GM12891 (cell line): Measurements from ENCODE around the gene RERE.

Source experiments
- DNase-seq: peaks from one replicate; pipeline ENCODE4 v3.0.0; 2011; ENCODE audit warnings: low spot score; ENCODE audit not compliant: insufficient read length
- FAIRE-seq: peaks from 2 replicates; lab custom pipeline; 2011; peaks lifted over from hg19 to GRCh38; lab: Jason Lieb, UNC
- PAX5 ChIP-seq: IDR thresholded peaks from 2 replicates; pipeline ENCODE4 v1.6.1; 2011; ENCODE audit warnings: low read length, moderate library complexity, mild to moderate bottlenecking; ENCODE audit not compliant: insufficient read depth, severe bottlenecking
- POLR2A ChIP-seq: IDR thresholded peaks from 2 replicates; pipeline ENCODE4 v1.6.1; 2011; ENCODE audit warnings: low read depth, low read length, control low read depth
- POLR2AphosphoS5 ChIP-seq: IDR thresholded peaks from 2 replicates; pipeline ENCODE4 v1.6.1; 2011; ENCODE audit warnings: low read depth, low read length, control low read depth
- POU2F2 ChIP-seq: IDR thresholded peaks from 2 replicates; pipeline ENCODE4 v1.6.1; 2011; ENCODE audit warnings: low read depth, mild to moderate bottlenecking, control low read depth, low read length, moderate library complexity
- SPI1 ChIP-seq: IDR thresholded peaks from 2 replicates; pipeline ENCODE4 v1.6.1; 2011; ENCODE audit warnings: low read depth, low read length, control low read depth
- TAF1 ChIP-seq: IDR thresholded peaks from 2 replicates; pipeline ENCODE4 v1.6.1; 2011; ENCODE audit warnings: low read depth, low read length, control low read depth

RERE gene

GRCh38 chr1:8671306-8671917, 146.0 kb downstream of the RERE start:
- TF ChIP-seq TAF1 (no peak), POLR2AphosphoS5 (no peak), POU2F2 (no peak), PAX5 (no peak), SPI1 (no peak), POLR2A (no peak)
- no peak for DNase-seq
- no peak for FAIRE-seq

GRCh38 chr1:8670371-8670818, 147.0 kb downstream of the RERE start:
- DNase-seq, result no peak
- no peak for FAIRE-seq
- TF ChIP-seq PAX5 (no peak), POLR2A (no peak), POLR2AphosphoS5 (no peak), SPI1 (no peak), TAF1 (no peak), POU2F2 (no peak)

- FAIRE-seq, result no peak
- TF ChIP-seq SPI1 (peak; percentile 45; the same call in 1 of the 2 replicates), PAX5 (no peak)
- DNase-seq, result no peak
These were observed 147.7 kb downstream of the RERE start for GRCh38 chr1:8669606-8670335.

GRCh38 chr1:8667869-8668594, 149.4 kb downstream of the RERE start:
- TF ChIP-seq SPI1 (no peak), POU2F2 (no peak), PAX5 (no peak), POLR2A (no peak), TAF1 (no peak), POLR2AphosphoS5 (no peak)
- no peak for FAIRE-seq
- DNase-seq, result no peak

- no peak for TF ChIP-seq POU2F2
- peak; percentile 90 for TF ChIP-seq SPI1
- no peak for TF ChIP-seq POLR2A
- DNase-seq, result no peak
- peak; percentile 51 for FAIRE-seq
These were observed 150.9 kb downstream of the RERE start for GRCh38 chr1:8666389-8667167.

- TF ChIP-seq POLR2AphosphoS5 (no peak), POLR2A (no peak), SPI1 (no peak), TAF1 (no peak), POU2F2 (no peak), PAX5 (no peak)
- no peak for FAIRE-seq
These were observed 151.6 kb downstream of the RERE start for GRCh38 chr1:8665833-8666232.

GRCh38 chr1:8664887-8665286, 152.6 kb downstream of the RERE start:
- DNase-seq, result no peak
- TF ChIP-seq TAF1 (no peak), POLR2AphosphoS5 (no peak), SPI1 (no peak), PAX5 (no peak), POLR2A (no peak), POU2F2 (no peak)
- no peak for FAIRE-seq

More at GRCh38 chr1:8665833-8666232, 151.6 kb downstream of the RERE start:
- DNase-seq, result no peak

GRCh38 chr1:8663915-8664329, 153.5 kb downstream of the RERE start:
- no peak for TF ChIP-seq PAX5
- no peak for TF ChIP-seq TAF1
- no peak; the same call in 1 of the 2 replicates for TF ChIP-seq POU2F2
- TF ChIP-seq POLR2AphosphoS5, result no peak
- no peak for TF ChIP-seq POLR2A
- no peak for TF ChIP-seq SPI1
- DNase-seq (no peak), FAIRE-seq (no peak)

GRCh38 chr1:8663090-8663802, 154.2 kb downstream of the RERE start:
- FAIRE-seq, result no peak
- no peak for DNase-seq
- TF ChIP-seq TAF1, result no peak
- TF ChIP-seq PAX5, result no peak
- no peak for TF ChIP-seq POLR2AphosphoS5
- TF ChIP-seq POLR2A, result no peak
- TF ChIP-seq POU2F2, result no peak
- TF ChIP-seq SPI1, result no peak
